ENCODE measurements around the gene RWDD3. TPM values are rescaled to one million over a fixed set of nuclear protein-coding genes. Genes with fewer than 3 reads are reported as not detected.

Gene RWDD3
- total and polyA plus RNA-seq, 2 donors (not counting 3 experiments of a cell fraction or from before 2014, with no cell fraction given), result 9.3 to 12.1 TPM

DNA sequence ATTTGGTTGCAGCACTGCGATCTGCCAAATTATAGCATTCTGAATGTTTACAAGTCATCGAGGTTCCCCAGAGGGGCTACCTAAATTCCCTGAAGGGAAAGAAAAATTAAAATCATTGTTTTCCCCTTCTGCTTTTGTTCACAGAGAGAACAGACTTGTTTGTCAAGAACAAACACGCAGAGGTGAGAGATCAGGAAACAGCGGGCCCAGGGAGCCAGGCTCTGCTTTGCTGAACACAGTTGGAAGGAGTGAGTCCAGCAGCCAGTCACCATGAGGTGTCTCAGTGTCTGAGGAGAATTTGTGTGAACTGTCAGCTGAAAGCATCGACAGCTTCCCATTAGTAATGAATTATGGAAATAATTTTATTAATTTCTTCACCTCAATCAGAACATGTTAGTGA is 52.5 kb downstream of the RWDD3 start:
- H3K4me3 ChIP-seq (replicated peaks in 1 of 3; ENCODE audit: insufficient read depth in 1 of 3, low read depth in 1 of 3, low read length in 3 of 3), result no peak overlapping the region
- no peaks in the 10 kb centered on the region for H3K79me2 ChIP-seq (ENCODE audit: control insufficient read depth, insufficient read depth, low read length)
- ChIA-PET CTCF (no interaction called here), POLR2A (no interaction called here)
- TF ChIP-seq GATA2 (IDR thresholded peaks at IDR 0.05; ENCODE audit: insufficient read depth, insufficient read length, low read depth, low read length), result no peak
- TF ChIP-seq MYC (IDR thresholded peaks at IDR 0.05; ENCODE audit: low read depth, low read length), result no peak
- TF ChIP-seq, protein P1, sequence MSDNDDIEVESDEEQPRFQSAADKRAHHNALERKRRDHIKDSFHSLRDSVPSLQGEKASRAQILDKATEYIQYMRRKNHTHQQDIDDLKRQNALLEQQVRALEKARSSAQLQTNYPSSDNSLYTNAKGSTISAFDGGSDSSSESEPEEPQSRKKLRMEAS (IDR thresholded peaks at IDR 0.05; ENCODE audit: insufficient read depth, insufficient read length), result no peak
- TF ChIP-seq FOS (IDR thresholded peaks at IDR 0.05; ENCODE audit: borderline replicate concordance, insufficient read depth, low read length), result no peak
- no peak for TF ChIP-seq POLR2AphosphoS5 (IDR thresholded peaks at IDR 0.05; ENCODE audit: insufficient read depth, low read depth, low read length)
- TF ChIP-seq, protein P2, sequence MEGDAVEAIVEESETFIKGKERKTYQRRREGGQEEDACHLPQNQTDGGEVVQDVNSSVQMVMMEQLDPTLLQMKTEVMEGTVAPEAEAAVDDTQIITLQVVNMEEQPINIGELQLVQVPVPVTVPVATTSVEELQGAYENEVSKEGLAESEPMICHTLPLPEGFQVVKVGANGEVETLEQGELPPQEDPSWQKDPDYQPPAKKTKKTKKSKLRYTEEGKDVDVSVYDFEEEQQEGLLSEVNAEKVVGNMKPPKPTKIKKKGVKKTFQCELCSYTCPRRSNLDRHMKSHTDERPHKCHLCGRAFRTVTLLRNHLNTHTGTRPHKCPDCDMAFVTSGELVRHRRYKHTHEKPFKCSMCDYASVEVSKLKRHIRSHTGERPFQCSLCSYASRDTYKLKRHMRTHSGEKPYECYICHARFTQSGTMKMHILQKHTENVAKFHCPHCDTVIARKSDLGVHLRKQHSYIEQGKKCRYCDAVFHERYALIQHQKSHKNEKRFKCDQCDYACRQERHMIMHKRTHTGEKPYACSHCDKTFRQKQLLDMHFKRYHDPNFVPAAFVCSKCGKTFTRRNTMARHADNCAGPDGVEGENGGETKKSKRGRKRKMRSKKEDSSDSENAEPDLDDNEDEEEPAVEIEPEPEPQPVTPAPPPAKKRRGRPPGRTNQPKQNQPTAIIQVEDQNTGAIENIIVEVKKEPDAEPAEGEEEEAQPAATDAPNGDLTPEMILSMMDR (IDR thresholded peaks at IDR 0.05; ENCODE audit: extremely low read depth in 1 of 2, insufficient read depth in 1 of 2, low read depth in 1 of 2, low read length in 2 of 2), result no peak
- dilution Hi-C loops (cut with MboI; ENCODE audit: extremely low pct_ligation_motif_present, low sequenced_read_pairs) (no loop called here), intact Hi-C loops (cut with micrococcal nuclease) (no loop called here)
- no peak overlapping the region for H3K9ac ChIP-seq (replicated peaks; ENCODE audit: extremely low read depth, insufficient read depth, low read length)
- peaks cover 0 to 2% of the 10 kb centered on the region in 2 experiments for H3K27me3 ChIP-seq (ENCODE audit: control insufficient read depth in 2 of 2, insufficient read depth in 2 of 2, low read length in 2 of 2)
- H3K9me3 ChIP-seq (replicated peaks; ENCODE audit: control insufficient read depth, insufficient read depth, low read length), result no peaks in the 10 kb centered on the region
- no peaks in the 10 kb centered on the region for H4K20me1 ChIP-seq (replicated peaks; ENCODE audit: control insufficient read depth, extremely low read depth, insufficient read depth, low read length)
- BruUV-seq (replicated peaks), result no TSS peak
- no peak overlapping the region for H3K27ac ChIP-seq (ENCODE audit: insufficient read depth, low read depth, low read length)
- DNase-seq (ENCODE audit: low read depth, low spot score), result no peak
- H3K36me3 ChIP-seq (ENCODE audit: control insufficient read depth in 2 of 2, extremely low read depth in 1 of 2, insufficient read depth in 2 of 2, low read length in 2 of 2), result no peaks in the 10 kb centered on the region
- H3K4me1 ChIP-seq (ENCODE audit: control insufficient read depth, extremely low read depth, insufficient read depth, low read length), result no peaks in the 10 kb centered on the region
- no peaks in the 10 kb centered on the region for H3K9me1 ChIP-seq (replicated peaks; ENCODE audit: control insufficient read depth, extremely low read depth, insufficient read depth, low read length)
- H2AFZ ChIP-seq (ENCODE audit: low read depth, low read length), result no peak overlapping the region
- no peak overlapping the region for H3K4me2 ChIP-seq (ENCODE audit: insufficient read depth, low read length)
- no peak for FAIRE-seq
